GM19043 (cell line): Measurements from ENCODE around the gene SDCCAG8.

ENCODE experiments used
- ATAC-seq: cut with Tn5 transposase; IDR thresholded peaks from one replicate; pipeline ENCODE4 v1.9.1; 2021; ENCODE audit warnings: low read depth; ENCODE audit not compliant: unreplicated experiment

SDCCAG8 gene

DNA sequence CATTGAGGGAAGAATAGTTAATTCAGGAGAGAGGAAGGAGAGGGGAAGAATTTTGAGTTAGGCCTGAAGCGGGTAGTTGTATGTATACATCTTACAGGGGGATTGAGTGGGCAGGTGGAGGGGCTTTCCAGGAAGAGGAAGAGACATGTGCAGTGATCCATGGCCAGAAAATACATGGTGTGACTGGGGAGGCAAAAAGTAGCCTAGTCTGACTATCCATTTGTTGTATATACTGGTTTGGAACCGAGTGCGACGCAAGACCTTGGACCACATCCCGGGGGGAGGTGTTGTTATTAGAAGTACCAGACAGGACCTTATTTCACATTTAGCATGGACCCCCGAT is 158.3 kb downstream of the SDCCAG8 start:
- ATAC-seq: no peak

DNA sequence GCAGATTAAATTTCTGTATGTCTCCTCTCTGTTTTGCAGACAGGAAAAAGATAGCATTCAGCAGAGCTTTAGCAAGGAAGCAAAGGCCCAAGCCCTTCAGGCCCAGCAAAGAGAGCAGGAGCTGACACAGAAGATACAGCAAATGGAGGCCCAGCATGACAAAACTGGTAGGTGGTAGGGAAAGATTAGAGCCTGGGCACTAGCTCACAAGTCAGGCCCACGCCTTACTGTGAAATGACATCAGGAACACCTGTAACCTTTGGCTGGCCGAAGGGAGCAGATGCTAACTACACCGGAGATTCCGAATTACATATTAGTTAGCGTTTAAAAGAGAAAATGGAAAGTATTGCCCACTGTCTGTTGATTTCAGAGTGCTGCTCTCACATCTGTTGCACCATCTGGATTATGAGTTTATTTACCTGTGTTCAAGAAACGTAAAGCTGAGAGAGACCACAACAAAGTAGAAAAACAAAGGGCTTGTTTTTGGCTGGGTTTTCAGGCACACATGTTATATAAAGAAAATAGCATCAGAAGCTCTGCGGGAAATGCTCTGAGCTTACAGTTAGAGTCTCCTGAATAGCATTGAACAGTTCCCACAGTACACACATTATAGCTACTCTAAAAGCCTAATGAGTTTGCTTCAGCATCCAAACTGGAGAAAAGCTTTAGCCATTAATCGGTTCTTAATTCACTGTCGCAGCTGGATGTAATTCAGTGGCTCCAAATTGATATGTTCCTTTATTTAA is 160.0 kb downstream of the SDCCAG8 start:
- no peak for ATAC-seq

DNA sequence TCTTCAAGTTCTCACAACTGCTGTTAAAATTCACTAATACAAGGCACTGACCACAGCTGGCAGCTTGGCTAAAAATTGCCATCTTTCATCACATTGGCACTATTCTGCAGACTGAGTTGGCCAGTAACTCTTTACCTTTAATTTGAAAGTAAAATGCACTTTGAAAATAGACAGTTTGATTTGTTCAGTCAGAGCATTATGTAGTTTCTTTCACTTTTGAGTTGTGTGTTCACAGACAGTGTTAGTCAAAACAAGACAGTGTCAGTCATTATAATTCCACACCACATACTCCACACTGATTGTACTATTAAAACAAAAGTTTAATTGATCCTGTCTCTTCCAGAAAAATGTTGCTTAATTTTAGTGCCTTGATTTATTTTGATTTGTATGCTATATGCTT is 160.7 kb downstream of the SDCCAG8 start:
- ATAC-seq: no peak

DNA sequence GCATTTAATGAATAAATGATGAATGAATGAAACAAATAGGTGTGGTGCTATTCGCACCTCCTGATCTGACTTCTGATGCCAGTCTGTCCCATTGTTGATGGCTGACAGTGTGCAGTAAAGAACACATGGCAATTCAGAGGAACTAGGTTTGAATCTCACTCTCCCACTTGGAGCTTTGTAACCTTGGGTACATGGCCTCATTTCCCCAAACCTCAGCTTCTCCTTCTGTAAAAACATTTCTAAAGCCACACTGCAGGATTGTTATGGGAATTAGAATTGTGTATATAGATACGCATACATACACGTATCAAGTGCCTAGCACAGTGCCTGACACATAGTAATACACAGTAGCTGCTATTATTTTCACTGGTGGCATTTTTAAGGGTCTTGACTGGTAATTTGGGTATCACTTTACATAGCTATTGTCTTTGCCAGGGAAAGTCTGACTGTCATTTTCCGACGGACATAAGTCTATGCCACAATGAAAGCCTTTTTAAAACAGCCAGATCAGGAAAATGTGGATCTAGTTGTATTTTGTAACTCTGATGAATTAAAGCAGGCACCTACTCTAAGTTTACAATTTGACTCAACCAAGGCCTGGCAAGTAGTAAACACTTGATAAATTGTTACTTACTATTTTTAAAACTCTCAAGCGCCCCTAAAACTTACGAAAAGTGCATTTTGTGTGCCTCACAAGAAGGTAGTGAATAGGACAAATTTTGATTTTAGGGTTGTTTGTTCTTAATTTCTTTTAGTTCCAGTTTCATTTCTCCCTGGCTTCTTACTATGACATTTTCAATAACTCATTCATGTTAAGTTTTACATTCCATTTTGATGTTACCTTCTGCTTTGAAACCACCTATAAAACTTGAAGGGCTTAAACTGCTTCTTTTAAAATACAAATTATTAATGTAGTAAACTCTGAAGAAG is 164.4 kb downstream of the SDCCAG8 start:
- no peak for ATAC-seq

DNA sequence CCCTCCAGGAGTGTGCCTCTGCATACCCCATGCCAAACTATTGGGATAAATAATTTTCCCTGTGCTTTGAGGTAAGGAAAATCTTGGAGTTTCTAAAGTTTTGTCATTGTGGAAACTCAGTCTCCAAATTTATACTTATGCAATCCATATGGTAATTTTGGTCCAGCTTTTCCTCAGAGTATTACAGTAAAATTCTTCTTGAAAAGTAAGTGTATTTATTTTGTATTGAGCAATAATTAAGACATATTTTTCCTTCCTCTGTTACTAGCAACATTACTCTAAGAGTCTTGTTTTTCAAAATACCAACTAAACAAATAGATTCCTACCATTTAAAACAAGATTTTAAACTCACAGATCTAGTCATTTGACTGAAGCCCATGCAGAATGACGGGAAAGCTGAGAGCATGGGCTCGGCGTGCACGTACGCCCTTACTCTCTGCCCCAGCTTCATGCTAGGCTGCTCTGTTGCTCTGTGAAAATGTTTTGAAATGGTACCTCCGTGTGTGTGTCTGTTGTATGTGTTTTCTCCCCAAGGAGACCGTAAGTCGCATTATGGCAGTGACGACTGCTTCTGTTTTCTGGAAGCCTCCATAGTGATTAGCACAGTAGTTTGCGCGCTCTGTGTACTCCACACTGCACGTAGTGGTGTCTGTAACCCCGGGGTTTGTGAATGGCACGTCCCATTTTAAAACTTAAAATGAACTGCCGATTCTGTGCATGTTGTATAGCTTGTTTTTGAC is 165.3 kb downstream of the SDCCAG8 start:
- no peak for ATAC-seq

DNA sequence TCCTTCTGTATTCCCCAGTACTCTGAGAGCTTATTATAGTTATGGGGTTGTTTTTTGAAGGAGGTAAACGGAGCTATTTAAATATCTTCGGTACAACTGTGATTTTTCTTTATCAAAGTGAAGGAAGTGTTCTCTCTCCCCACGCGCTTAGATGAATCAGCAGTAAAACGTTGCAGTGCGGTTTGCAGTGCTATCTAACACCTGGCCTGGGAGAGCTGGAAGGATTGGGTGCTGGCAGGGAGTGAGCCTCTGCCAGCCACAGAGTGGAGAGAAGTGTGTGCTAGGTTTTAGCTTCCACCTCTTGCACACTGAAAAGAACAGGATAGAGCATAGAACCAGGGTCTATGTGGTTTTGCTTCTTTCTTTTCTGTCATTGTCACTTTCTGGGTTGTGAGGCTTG is 165.9 kb downstream of the SDCCAG8 start:
- ATAC-seq: peak; percentile 75

DNA sequence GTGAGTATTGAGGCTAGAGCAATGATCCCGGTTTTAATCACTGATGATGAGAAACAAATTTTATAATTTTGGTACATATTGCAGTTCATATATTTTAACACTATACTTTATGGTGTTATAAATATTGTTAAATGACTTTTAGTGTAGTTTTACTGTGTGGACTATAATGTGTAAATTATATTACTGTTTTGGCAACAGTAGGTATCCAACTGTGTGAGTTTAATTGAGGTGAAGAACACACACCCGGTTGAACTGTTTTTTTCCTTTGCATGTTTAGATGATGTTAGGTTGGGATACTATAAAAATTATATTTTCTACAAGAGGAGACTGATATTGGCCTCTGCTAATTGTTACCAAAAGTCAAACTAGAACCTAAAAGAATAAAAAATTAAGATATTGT is 166.5 kb downstream of the SDCCAG8 start:
- ATAC-seq: no peak

DNA sequence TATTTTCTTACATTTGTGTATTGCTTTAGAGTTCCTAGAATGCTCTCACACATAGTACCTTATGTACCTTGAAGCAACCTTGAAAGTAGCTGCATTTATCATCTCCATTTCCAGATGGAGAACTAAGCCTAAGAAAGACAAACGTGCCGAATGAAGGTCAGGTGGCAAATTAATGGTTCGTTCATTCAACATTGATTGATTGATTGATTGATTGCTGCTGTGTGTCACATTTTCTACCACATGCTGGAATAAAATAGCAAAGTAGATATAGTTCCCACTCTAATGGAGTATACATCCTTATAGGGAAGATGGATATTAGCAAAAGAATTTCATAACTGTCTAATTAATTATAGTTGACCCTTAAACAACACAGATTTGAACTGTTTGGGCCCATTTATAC is 172.2 kb downstream of the SDCCAG8 start:
- no peak for ATAC-seq

DNA sequence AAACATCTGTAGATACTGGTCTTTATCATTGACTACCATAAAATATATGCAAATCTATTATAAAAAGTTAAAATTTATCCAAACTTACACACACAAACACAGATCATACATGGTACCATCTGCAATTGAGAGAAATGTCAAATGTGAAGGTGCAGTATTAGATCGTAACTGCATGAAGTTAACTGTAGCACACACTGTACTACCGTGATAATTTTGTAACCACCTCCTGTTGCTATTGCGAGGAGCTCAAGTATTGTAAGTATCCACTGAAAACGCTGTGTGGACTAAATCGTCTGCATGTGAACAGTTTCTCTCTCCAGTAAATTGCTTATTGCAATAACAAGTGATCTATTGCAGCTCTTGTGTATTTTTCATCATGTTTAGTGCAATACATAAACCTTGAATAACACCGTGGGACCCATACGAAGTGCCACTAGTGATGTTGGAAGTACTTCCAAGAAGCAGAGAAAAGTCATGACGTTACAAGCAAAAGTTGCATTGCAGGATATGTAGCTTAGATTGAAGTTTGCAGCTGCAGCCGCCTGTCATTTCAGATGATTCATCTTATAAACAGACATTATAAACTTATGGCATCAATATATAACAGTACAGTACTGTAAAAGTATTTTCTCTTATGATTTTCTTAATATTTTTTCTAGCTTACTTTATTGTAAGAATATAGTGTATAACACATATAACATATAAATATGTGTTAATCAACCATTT is 172.9 kb downstream of the SDCCAG8 start:
- ATAC-seq: no peak

DNA sequence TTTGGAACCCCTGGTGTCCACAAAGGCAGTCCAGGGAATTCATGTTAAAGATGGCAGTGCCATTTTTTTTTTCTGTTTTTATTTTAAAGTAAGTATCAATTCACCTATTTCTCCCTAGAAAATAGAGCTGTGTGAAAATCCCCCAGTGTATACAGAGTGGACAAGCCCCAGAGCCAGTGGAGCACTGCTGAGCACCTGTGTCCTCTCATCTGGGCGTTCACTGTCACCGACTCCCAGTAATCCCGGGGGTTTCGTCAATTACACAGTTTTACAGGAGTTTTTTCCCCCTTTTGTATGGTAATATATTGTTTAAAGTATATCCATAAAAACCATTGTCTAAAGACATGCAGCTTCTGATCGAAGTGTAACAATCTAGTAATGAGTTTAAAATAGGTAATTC is 175.8 kb downstream of the SDCCAG8 start:
- no peak for ATAC-seq

DNA sequence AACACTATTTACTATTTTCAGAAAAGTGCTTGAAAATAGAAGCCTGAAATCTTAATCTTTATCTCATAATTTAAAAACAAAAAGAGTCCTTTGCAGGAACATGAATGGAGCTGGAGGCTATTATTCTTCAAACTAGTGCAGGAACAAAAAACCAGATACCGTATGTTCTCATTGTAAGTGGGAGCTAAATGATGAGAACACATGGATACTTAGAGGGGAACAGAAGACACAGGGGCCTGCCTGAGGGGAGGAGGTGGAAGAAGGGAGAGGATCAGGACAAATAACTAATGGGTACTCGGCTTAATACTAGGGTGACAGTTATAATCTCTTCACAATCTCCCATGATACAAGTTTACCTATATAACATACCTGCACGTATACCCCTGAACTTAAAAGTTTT is 176.3 kb downstream of the SDCCAG8 start:
- ATAC-seq: no peak

DNA sequence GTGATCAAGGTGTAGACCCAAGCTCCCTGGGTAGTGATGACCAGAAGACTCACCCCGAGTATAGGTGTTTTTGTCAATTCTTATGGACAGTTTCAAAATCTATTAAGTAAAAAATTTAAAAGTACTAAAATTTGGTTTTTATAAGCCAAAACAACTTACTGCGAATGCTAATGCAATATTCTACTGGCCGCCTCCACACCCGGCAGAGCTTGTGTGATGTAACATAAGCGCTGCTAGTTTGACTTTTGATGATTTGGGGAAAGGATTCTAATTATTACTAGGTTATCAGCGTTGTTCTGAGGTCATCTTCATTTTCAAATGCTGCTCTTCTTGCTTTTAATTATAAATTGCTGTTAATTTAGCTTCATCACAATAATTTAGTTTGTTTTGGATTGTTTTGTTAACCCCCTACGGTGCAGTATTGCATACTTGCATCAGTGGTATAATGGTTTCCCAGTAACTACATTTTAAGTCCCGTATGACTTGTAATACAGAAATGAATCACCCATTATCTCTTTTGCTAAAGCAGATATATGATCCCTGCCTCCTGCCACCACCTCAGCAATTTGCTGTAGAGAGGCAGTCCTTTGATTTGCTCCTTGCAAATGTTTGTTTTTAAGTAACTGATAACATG is 178.0 kb downstream of the SDCCAG8 start:
- ATAC-seq: no peak

DNA sequence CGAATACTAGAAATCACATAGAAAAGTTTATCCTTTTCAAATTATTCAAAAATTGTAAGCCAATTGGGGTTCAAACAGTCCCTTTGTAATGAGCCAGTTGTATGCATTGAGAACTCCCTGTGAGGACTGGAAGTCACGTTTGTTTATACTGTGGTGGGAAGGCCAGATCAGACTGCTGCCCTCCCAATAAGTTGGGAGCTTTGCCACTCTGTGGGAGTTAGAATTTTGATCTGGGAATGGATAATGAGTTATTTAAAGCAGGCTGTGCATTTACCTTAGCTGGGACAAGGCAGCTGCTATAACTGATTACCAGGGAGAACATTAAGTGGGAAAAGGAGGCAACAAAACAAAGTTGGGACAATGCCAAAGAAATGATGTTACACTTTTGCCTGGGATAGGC is 178.8 kb downstream of the SDCCAG8 start:
- no peak for ATAC-seq

DNA sequence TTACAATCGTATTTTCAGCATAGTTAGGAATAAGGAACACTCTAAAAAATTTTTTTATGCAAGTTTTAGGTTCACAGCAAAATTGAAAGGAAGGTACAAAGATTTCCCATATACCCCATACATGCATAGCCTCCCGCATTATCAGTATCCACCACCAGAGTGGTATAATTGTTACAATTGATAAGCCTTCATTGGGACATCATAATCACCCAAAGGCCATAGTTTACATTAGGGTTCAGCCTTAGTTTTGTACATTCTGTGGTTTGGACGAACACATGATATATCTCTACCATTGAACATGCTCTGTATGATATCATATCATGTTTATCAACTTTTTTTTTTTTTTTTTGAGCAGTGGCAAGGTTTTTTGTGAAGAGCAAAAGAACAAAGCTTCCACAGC is 180.0 kb downstream of the SDCCAG8 start:
- no peak for ATAC-seq

DNA sequence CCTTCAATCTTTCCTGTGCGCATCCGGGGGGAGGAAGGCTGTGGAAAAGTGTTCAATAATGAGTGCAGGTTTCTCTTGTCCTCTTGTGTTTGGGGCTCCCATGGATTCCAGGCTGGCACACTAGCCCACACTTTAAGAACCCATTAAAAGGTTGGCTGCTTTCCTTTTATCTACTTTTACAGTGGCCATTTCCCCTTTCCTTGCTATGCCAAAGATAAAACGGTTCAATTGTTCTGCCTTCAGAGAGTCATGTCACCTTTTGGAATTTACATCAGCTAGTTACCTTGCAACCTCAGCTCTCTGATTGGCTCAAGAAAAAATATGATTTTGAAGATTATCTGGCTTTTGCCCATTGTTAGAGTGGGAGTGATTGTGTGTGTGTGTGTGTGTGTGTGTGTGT is 182.3 kb downstream of the SDCCAG8 start:
- no peak for ATAC-seq

DNA sequence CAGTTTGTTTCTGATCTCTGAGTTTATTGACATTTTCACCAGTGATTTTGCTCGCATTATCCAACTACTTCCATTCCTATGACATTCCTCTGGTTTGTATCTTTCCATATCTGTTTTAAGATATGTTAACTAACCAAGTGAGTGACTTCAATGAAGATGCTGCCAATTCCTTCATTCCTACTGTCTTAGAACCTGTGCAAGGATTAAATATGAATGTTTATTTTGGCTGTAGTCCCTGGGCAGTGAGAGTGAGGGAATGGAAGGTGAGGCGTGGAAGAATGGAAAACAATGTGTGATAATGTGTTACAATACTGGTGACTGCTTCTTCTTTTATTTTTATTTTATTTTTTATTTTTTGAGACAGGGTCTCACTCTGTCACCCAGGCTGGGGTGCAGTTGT is 183.0 kb downstream of the SDCCAG8 start:
- no peak for ATAC-seq

DNA sequence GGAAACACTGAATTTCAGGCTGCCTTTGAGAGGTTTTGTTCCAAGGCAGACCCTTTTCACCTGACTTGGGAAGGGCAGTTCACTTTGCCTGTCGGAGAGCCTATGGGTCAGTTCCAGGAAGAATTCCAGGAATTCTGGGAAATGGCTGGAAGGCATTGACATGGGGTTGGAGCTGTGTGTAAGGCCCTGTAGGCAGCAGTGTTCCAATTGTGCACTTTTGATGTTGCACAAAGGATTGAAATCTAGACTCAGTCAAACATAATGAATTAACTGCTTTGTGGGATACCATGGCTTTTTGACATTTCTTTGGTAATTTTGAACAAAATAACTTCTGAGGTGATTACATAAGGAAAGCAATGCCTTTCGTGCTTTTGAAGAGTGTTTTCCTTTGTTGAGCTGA is 184.6 kb downstream of the SDCCAG8 start:
- ATAC-seq: no peak

DNA sequence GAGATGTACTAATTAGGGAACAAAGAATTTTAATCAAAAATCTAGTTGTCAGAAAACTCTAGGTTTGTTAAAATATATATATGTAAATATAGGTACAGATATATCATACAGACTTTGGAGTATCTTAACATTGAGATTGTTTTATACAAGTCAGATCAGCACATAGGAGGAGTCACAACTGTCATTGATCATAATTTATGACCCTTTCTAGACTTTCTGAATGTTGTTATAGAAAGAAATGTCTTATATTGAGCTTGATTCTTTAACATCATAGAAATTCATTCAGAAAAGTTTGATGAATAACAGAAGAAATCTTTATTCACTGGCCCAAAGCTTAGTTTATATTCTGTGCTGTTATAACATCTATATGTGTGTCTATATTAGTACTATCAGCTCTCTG is 185.8 kb downstream of the SDCCAG8 start:
- no peak for ATAC-seq

DNA sequence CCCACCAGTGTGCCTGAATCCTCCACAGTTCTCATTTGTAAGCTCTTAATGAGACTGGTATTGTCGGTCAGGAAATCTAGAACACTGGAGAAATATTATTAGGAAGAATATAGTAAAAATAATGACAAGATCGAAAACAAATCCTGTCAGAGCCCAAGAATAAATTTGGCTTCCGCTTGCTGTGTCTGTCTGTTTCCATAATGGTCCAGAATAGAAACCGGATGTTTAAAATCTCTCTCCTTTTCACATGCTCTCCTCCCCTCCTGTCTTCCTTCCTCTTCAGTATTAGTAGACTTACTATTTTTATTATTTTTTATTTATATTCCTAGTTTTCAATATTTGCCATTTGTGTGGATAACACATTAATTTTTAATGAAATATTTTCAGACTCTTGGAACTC is 187.7 kb downstream of the SDCCAG8 start:
- ATAC-seq: no peak

DNA sequence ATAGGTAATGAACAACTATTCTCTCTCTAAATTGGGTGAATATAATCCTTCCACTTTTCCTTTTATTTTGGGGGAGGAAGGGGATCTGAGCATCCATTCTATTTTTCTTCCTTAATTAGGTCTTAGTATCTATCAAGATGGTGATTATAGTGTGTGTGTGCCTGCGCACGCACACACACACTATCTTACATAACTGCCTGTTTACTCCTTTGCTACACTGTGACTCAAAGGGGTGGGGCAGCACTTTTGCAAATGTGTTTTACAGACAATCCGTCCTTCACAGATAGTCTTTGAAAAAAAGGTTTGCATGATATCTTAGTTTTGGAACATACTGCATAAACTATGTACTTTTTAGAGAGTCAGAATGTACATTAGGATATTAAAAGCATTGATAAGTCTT is 191.5 kb downstream of the SDCCAG8 start:
- no peak for ATAC-seq
